Islet precursor cell (in vitro differentiated cells): ENCODE measurements around the gene RYR1.
"Not testable (repeated sequence)": the region's sequence is repeated elsewhere in the genome, so short reads cannot be mapped to it uniquely, and the experiment has no call there.

Source experiments
- DNase-seq: peaks from one replicate; pipeline ENCODE4 v3.0.0-alpha.2; 2018

Gene RYR1

GRCh38 chr19:38544569-38545315, 111.3 kb downstream of the RYR1 start:
- DNase-seq: no peak

- DNase-seq: no peak
Observed at GRCh38 chr19:38545596-38545995, 112.1 kb downstream of the RYR1 start.

- no peak for DNase-seq
Observed at GRCh38 chr19:38547421-38547820, 113.9 kb downstream of the RYR1 start.

GRCh38 chr19:38549061-38549460, 115.6 kb downstream of the RYR1 start:
- DNase-seq: no peak

- DNase-seq: no peak
Observed at GRCh38 chr19:38549942-38550341, 116.5 kb downstream of the RYR1 start.

GRCh38 chr19:38550376-38550775, 116.9 kb downstream of the RYR1 start:
- DNase-seq: no peak

- DNase-seq: no peak
Observed at GRCh38 chr19:38551450-38551813, 117.9 kb downstream of the RYR1 start.

GRCh38 chr19:38553239-38553638, 119.7 kb downstream of the RYR1 start:
- not testable (repeated sequence) for DNase-seq

- DNase-seq: no peak
Observed at GRCh38 chr19:38554676-38555141, 121.2 kb downstream of the RYR1 start.

GRCh38 chr19:38555200-38555599, 121.7 kb downstream of the RYR1 start:
- DNase-seq: no peak

- DNase-seq: no peak
Observed at GRCh38 chr19:38556521-38557174, 123.2 kb downstream of the RYR1 start.

- DNase-seq: no peak
Observed at GRCh38 chr19:38557205-38557799, 123.8 kb downstream of the RYR1 start.

GRCh38 chr19:38558933-38559332, 125.4 kb downstream of the RYR1 start:
- DNase-seq: not testable (repeated sequence)

GRCh38 chr19:38559428-38560401, 126.2 kb downstream of the RYR1 start:
- no peak for DNase-seq

- DNase-seq: no peak
Observed at GRCh38 chr19:38561053-38561606, 127.6 kb downstream of the RYR1 start.

- DNase-seq: no peak
Observed at GRCh38 chr19:38561658-38562057, 128.2 kb downstream of the RYR1 start.

- DNase-seq: no peak
Observed at GRCh38 chr19:38562096-38562495, 128.6 kb downstream of the RYR1 start.

- DNase-seq: no peak
Observed at GRCh38 chr19:38563475-38563874, 130.0 kb downstream of the RYR1 start.

GRCh38 chr19:38564981-38565690, 131.6 kb downstream of the RYR1 start:
- no peak for DNase-seq

GRCh38 chr19:38565691-38566105, 132.2 kb downstream of the RYR1 start:
- DNase-seq: no peak

- no peak for DNase-seq
Observed at GRCh38 chr19:38569368-38569983, 136.0 kb downstream of the RYR1 start.
